ENCODE data around the gene TNNC2. TPM values are rescaled to one million over a fixed set of nuclear protein-coding genes. Genes with fewer than 3 reads are reported as not detected.

The TNNC2 gene
- total RNA-seq, 1 experiment from 2014 or later: not detected

- Mint-ChIP-seq H3K4me1 (ENCODE audit: low read depth, unreplicated experiment) (peaks cover 72% of the 10 kb centered on the region), H3K9me3 (ENCODE audit: low read depth, unreplicated experiment) (no peaks in the 10 kb centered on the region), H3K36me3 (ENCODE audit: insufficient read depth, unreplicated experiment) (peaks cover 35% of the 10 kb centered on the region), H3K4me3 (ENCODE audit: low read depth, unreplicated experiment) (peak overlapping the region; percentile 35), H3K27me3 (ENCODE audit: unreplicated experiment) (no peaks in the 10 kb centered on the region), H3K27ac (ENCODE audit: unreplicated experiment) (peak overlapping the region; percentile 82)
- intact Hi-C loops (cut with micrococcal nuclease; ENCODE audit: unreplicated experiment): no loop called here
- TF ChIP-seq CTCF (IDR thresholded peaks at IDR 0.05; ENCODE audit: unreplicated experiment): no peak
- CTCF ChIA-PET: interaction anchor here (0.6 to 1.9 kb wide), 2 partner anchors 8 to 42 kb away, joined by 6 to 7 read pairs; no protein-coding TSS in a partner anchor
- no peak for DNase-seq
- no TSS peak for BruUV-seq (replicated peaks)
Measured at GRCh38 chr20:45781391-45781931, 45.7 kb downstream of the TNNC2 start.

GRCh38 chr20:45780159-45780558 is 47.0 kb downstream of the TNNC2 start:
- intact Hi-C loops (cut with micrococcal nuclease; ENCODE audit: unreplicated experiment): no loop called here
- no peak for DNase-seq
- BruUV-seq (replicated peaks): no TSS peak
- Mint-ChIP-seq H3K4me1 (ENCODE audit: low read depth, unreplicated experiment) (peaks cover 72% of the 10 kb centered on the region), H3K9me3 (ENCODE audit: low read depth, unreplicated experiment) (no peaks in the 10 kb centered on the region), H3K27me3 (ENCODE audit: unreplicated experiment) (no peaks in the 10 kb centered on the region), H3K4me3 (ENCODE audit: low read depth, unreplicated experiment) (peak overlapping the region; percentile 40), H3K36me3 (ENCODE audit: insufficient read depth, unreplicated experiment) (peaks cover 35% of the 10 kb centered on the region), H3K27ac (ENCODE audit: unreplicated experiment) (peak overlapping the region; percentile 82)
- no peak for TF ChIP-seq CTCF (IDR thresholded peaks at IDR 0.05; ENCODE audit: unreplicated experiment)
- CTCF ChIA-PET: interaction anchor here (0.6 to 2.4 kb wide), 9 partner anchors 9 to 225 kb away, joined by 3 to 18 read pairs (median 9); partner anchors contain the start of genes DNTTIP1 and WFDC3

- CTCF ChIA-PET: interaction anchor here (0.8 to 2.4 kb wide), 11 partner anchors 8 to 457 kb away, joined by 3 to 18 read pairs (median 4); partner anchors contain the start of genes DNTTIP1 and WFDC3
- DNase-seq: peak; percentile 95
- no peak for TF ChIP-seq CTCF (IDR thresholded peaks at IDR 0.05; ENCODE audit: unreplicated experiment)
- BruUV-seq (replicated peaks): TSS peak; percentile 63
- H3K27me3 Mint-ChIP-seq (ENCODE audit: unreplicated experiment): peaks cover 4% of the 10 kb centered on the region
- H3K4me3 Mint-ChIP-seq (ENCODE audit: low read depth, unreplicated experiment): peak overlapping the region; percentile 40
- intact Hi-C loops (cut with micrococcal nuclease; ENCODE audit: unreplicated experiment): loop anchor here (10.0 kb wide), 1 partner anchor 154 kb away; the partner anchor contains the start of gene WFDC10A
- peak overlapping the region; percentile 82 for H3K27ac Mint-ChIP-seq (ENCODE audit: unreplicated experiment)
- peaks cover 70% of the 10 kb centered on the region for H3K4me1 Mint-ChIP-seq (ENCODE audit: low read depth, unreplicated experiment)
- H3K36me3 Mint-ChIP-seq (ENCODE audit: insufficient read depth, unreplicated experiment): peaks cover 35% of the 10 kb centered on the region
- no peaks in the 10 kb centered on the region for H3K9me3 Mint-ChIP-seq (ENCODE audit: low read depth, unreplicated experiment)
Measured at GRCh38 chr20:45779011-45779915, 47.8 kb downstream of the TNNC2 start.

GRCh38 chr20:45776931-45777330 is 50.2 kb downstream of the TNNC2 start:
- peaks cover 11% of the 10 kb centered on the region for H3K27me3 Mint-ChIP-seq (ENCODE audit: unreplicated experiment)
- no peak overlapping the region for H3K4me3 Mint-ChIP-seq (ENCODE audit: low read depth, unreplicated experiment)
- CTCF ChIA-PET: no interaction called here
- TF ChIP-seq CTCF (IDR thresholded peaks at IDR 0.05; ENCODE audit: unreplicated experiment): no peak
- peaks cover 57% of the 10 kb centered on the region for H3K4me1 Mint-ChIP-seq (ENCODE audit: low read depth, unreplicated experiment)
- DNase-seq: no peak
- no peak overlapping the region for H3K27ac Mint-ChIP-seq (ENCODE audit: unreplicated experiment)
- no peaks in the 10 kb centered on the region for H3K9me3 Mint-ChIP-seq (ENCODE audit: low read depth, unreplicated experiment)
- BruUV-seq (replicated peaks): no TSS peak
- H3K36me3 Mint-ChIP-seq (ENCODE audit: insufficient read depth, unreplicated experiment): peaks cover 29% of the 10 kb centered on the region
- intact Hi-C loops (cut with micrococcal nuclease; ENCODE audit: unreplicated experiment): loop anchor here (10.0 kb wide), 1 partner anchor 152 kb away; the partner anchor contains the start of gene WFDC10A

Data from Calu3 (cell line).